ENCODE measurements around the gene LMF1.

The LMF1 gene

DNA sequence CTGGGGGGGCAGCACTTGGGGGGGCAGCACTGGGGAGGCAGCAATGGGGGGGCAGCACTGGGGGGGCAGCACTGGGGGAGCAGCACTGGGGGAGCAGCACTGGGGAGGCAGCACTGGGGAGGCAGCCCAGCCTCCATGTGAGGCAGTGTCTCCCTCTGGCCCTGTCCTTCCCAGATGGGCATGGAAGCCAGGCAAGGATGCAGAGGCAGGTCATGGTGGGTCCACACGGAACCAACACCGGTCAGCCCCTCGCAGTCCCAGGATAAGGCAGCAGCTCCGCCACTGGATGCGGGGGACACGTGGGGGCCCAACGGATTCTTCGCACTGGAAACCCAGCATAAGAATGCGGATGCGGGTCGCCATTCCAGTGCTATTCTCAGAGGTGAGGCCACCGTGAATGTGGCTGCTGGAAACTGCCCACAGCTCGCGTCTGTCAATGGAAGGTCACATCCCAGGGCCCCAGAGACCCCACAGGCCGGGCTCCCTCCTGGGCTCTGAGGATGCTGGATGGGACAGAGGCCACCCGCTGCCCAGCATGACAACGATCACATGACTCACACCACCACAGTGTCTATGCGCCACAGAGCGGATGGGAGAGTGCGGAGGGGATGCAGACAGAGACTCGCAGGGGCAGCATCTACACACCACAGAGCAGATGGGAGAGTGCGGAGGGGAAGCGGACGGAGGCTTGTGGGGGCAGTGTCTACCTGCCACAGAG is 59.0 kb downstream of the LMF1 start:
- in situ Hi-C loops (cut with HindIII; ENCODE audit: low pct_ligation_motif_present, low pct_unique_long_range_greater_than_20kb, low sequenced_read_pairs) = no loop called here
- no peak for DNase-seq

DNA sequence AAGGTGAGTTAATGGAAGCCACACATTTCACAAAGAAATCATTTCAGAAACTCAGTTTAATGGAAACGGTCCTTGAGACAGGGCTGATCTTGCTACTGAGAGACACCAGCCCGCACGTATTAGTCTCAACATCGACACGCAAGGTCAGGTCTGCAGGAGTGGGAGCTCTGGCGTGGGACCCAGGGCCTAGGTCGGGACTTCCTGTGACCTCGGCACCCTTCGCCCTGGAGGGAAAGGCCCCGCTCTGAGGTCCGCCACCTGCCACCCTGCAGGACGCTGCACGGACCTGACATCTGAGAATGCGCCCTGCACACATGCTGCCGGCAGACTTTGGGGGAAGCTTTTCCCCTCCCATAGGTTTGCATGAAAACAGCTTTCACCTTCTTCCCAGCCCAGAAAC is 59.7 kb downstream of the LMF1 start:
- no peak for DNase-seq
- in situ Hi-C loops (cut with HindIII; ENCODE audit: low pct_ligation_motif_present, low pct_unique_long_range_greater_than_20kb, low sequenced_read_pairs) = no loop called here

DNA sequence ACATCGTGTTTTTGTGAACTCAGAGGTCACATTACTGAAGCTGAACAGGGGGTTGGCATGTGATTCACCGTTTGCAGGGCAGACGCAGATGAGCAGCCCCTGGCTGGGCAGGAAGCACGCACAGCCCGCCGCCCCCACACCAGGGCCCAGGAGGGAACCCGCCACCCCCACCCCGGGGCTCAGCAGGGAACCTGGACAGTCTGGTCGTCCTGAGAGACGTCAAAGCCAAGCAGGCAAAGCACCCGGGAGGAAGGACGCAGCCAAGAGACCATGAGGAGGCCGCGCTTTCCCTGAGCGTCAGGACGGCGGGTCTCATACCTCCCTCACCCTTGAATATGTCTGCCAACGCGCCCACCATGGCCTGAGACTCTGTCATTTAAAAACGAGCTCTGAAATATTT is 60.6 kb downstream of the LMF1 start:
- in situ Hi-C loops (cut with HindIII; ENCODE audit: low pct_ligation_motif_present, low pct_unique_long_range_greater_than_20kb, low sequenced_read_pairs) = no loop called here
- no peak for DNase-seq

DNA sequence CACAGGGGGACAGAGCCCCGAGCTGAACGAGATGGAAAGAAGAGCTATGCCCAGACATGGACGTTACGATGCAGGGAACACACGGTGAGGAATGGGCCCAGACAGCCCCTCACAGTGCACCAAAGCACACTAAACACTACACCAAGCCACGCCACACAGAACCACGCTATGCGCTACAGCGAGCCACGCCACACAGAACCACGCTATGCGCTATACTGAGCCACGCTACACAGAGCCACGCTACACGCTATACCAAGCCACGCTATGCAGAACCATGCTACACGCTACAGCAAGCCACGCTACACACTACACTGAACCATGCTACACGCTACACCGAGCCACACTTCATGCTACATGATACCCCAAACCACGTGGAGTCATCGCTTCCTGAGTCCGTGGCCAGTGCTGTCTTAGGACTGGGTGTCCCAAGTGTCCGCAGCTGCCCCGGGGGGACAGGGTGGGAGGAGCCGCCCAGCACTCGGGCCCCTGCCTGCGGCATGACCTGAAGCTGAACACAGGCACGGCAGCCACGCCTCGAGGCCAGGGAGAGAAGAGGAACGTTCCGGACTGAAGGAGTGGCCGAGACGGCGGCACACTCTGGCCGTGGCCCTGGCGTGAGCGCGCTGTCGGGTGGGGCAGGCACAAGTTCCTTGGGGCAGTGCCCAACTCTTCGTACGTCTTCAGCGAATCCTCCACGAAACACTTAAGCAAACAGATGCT is 61.3 kb downstream of the LMF1 start:
- in situ Hi-C loops (cut with HindIII; ENCODE audit: low pct_ligation_motif_present, low pct_unique_long_range_greater_than_20kb, low sequenced_read_pairs) = no loop called here
- DNase-seq = no peak

DNA sequence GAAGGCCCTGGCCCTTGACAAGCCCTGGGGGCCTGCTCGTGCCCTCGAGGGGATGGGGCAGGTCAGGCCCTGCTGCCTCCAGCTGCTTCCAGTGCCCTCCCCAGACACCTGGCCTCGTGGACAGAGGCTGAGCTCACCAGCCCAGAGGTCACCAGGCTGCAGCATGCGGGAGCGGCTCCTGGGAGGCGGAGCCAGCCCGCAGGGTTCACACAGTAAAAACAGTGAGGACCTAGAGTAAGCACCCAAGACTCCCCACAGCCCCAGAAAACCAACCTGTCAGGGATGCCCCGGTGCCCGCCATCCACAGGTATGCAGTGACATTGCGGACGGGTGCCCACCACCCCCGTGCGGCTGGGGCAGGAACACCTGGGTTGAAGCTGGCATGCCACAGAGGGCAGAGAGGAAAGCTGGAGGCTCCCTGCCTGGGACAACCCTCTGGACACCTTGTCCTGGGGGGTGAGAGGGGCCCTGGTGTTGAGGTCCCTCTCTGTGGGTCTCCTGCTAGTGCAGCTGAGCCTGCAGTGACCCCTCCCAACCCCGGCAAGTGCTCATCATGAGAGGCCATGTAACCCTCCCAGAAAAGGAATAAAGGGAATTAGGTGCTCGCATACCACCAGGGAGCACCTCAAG is 62.1 kb downstream of the LMF1 start:
- no peak for DNase-seq
- in situ Hi-C loops (cut with HindIII; ENCODE audit: low pct_ligation_motif_present, low pct_unique_long_range_greater_than_20kb, low sequenced_read_pairs) = no loop called here

DNA sequence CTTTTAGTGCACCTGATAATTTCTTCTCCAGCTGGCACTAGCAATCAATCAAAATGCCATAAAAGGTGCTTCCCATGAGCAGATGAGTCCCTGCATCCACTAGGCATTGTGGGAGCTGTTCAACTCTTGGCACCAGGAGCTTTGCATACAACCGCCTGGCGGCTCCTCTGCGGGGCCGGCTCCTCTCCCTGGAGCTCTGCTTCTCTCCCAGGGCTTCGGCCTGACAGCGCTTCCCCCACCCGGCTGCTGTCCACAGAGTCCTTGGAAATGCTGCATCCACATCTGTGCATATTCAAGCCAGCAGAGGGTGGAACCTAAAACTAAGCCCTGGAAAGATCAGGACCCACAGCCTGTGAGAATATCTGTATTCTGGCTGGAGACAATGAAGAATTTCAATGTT is 62.9 kb downstream of the LMF1 start:
- no peak for DNase-seq
- in situ Hi-C loops (cut with HindIII; ENCODE audit: low pct_ligation_motif_present, low pct_unique_long_range_greater_than_20kb, low sequenced_read_pairs) = no loop called here

DNA sequence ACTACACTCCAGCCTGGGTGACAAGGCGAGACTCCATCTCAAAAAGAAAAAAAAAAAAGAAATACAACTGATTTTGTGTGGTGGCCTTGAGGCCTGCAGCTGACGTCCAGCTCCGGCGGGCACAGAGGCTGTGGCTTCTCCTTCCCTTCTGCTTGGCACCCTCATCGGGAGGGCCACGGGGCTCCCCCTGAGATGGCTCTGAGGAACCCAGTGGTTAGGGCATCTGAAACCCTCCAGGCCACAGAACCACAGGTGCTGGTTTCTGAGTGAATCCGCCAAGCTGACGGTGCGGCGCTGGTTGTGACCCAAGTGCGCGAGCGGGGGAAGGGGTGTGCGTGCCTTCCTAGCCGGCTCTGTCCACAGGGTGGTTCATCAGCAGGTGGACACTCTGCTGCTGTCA is 63.4 kb downstream of the LMF1 start:
- no peak for DNase-seq
- in situ Hi-C loops (cut with HindIII; ENCODE audit: low pct_ligation_motif_present, low pct_unique_long_range_greater_than_20kb, low sequenced_read_pairs) = no loop called here

DNA sequence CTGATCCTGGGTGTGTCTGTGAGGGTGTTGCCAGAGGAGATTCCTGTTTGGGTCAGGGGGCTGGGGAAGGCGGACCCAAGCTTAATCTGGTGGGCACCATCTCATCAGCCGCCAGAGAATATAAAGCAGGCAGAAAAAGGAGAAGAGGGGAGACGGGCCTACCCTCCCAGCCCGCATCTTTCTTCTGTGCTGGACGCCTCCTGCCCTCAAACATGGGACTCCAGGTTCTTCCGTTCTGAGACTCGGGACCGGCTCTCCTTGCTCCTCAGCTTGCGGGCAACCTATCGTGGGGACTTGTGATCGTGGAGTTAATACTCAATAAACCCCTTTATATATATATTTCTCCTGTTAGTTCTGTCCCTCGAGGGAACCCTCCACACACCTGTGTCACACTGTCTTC is 64.5 kb downstream of the LMF1 start:
- DNase-seq = no peak
- in situ Hi-C loops (cut with HindIII; ENCODE audit: low pct_ligation_motif_present, low pct_unique_long_range_greater_than_20kb, low sequenced_read_pairs) = no loop called here

DNA sequence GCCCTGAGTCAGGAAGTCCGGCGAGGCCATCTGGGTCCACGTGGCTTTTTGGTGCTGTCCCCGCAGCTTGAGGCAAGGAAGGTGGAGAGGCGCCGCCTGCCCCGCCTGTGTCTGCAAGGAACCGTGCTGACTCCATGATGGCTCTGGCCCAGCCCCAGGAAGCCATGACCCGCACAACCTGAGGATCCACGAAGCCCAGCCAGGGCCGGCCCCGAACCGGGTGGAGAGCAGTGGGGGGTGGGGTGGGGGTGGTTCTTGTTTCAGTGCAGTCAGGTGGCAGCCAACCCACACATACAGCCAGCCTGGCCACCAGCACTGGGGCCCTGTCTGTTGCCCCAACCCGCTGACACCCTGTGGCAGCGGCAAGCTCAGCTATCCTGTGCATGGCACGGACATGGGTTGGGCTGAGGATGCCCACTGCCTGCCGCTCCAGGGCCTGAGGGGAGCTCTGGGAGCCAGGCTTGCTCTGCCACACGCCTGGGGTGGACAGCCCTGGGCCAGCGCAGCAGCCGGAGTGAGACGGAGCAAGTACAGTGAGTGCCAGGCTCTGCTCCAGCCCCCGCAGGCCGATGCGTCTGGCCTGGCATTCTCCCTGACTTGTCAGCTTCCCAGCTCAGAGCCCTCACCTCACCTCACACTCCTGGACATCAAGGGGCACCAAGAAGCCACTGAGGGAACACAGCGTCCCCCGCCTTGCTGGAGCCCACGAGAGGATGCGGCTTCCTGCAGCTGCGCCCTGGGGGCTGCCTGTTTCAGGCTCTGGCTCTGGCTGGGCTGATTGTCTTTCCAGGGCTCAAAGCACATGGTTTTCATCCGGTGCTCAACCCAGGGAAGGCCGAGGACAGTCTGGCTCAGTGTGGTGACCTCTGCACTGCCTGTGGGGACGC is 68.8 kb downstream of the LMF1 start:
- in situ Hi-C loops (cut with HindIII; ENCODE audit: low pct_ligation_motif_present, low pct_unique_long_range_greater_than_20kb, low sequenced_read_pairs) = no loop called here
- DNase-seq = no peak

DNA sequence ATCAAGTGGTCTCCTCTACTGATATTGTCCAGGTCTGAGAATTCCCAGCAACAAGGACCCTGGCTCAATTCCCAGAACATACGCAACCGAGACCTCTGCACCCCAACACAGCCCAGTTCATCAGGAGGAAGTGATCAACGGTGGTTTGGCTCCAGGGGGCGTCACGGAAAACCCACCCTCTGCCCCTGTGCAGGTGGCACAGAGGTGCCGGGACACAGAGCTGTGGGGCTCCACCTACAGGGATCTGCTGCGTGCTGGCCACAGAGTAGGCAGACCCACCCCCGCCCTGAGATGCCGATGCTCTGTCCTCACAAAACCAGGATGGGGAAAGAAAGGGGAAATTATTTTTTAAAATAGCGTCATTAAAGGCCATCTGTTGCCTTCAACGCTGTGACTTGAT is 69.6 kb downstream of the LMF1 start:
- in situ Hi-C loops (cut with HindIII; ENCODE audit: low pct_ligation_motif_present, low pct_unique_long_range_greater_than_20kb, low sequenced_read_pairs) = no loop called here
- no peak for DNase-seq

DNA sequence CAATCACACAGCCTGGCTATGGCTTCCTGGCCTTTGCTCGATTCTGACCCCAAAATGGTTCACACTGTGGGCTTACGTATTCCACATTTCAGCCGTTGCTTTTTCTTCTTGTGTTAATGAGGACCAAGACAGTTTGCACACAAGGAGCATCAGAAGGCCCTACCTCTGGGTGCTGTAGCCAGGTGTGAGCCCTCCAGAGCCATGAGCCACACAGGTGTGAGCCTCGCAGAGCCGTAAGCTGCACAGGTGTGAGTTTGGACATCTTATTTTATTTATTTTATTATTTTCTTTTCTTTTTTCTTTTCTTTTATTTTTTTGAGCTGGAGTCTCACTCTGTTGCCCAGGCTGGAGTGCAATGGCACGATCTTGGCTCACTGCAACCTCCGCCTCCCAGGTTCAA is 70.6 kb downstream of the LMF1 start:
- in situ Hi-C loops (cut with HindIII; ENCODE audit: low pct_ligation_motif_present, low pct_unique_long_range_greater_than_20kb, low sequenced_read_pairs) = no loop called here
- DNase-seq = no peak

DNA sequence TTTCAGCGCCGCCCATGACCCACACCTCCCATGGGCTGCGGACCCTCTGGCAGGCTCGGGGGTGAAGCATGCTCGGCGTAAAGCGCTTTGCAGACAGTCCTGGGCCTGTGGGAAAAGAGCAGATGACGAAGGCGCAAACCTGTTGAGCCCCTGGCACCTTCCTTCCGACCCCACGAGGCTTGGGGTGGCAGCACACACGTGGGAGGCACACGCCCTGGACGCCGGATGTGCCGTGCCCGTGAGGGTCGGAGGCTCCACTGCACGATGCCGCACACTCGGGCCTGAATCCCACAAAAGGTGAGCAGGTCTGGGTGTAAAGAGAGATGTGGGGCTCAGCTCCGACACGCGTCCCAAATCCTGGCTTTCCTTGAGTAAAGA is 71.1 kb downstream of the LMF1 start:
- no peak for DNase-seq
- in situ Hi-C loops (cut with HindIII; ENCODE audit: low pct_ligation_motif_present, low pct_unique_long_range_greater_than_20kb, low sequenced_read_pairs) = no loop called here

DNA sequence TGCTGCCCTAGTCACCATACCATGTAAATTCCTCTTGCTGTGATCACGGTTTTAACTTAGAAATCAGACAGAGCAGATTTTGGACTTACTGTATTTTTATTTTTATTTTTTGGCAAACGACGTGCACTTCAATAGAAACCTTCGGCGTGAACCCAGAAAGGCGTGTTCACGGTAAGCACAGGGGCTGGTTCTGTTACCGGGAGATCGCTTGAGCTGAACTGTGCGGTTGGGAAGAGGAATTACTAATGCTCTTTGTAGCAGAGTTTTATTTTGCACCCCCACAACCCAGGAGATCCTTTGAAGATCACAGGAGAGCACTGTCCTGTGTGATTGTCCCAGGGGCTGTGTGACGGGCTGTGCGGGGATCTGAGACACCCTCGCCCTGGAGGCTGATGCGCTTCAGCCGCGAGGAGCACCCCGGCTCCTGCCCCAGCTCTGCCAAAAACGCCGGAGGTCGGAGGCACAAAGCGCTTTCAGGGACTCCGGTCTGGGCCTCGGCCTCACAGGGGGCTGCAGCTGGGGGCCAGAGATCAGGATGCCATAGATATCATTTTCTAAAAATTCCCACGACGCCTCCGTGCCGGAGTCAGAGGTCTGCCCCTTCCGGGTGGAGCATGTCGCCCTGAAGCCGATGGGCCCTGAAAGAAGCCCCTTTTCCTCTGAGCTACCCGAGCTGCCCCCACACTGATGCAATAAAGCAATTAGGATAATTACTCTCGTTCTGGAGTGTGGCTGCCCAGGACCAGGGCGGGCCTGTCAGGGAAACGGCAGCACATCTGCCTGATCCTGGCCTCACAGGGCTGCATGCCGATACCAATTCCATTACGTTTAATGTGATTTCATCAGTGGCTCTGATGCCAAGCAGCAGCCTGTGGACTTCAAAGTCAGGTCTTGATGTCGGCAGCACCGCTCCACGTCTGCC is 71.8 kb downstream of the LMF1 start:
- in situ Hi-C loops (cut with HindIII; ENCODE audit: low pct_ligation_motif_present, low pct_unique_long_range_greater_than_20kb, low sequenced_read_pairs) = no loop called here
- DNase-seq = no peak

DNA sequence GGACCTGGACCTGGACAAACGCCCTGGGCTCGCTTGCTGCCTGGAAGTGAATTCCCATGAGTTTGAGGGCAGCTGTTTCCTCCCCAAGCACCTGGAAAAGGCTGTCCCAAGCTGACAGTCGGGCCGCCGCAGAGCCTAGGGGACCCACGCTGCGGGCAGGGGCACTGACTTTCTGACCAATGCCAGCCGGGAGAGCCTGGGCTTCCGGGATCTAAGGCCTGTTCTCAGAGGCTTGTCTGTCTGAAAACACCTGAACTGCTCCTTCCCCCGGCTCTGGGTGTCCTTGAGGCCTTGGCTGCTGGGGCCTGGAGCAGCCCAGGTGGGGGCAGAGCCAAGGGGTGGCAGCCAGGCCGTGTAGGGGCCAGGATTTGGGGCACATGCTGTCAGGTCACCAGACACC is 72.6 kb downstream of the LMF1 start:
- no peak for DNase-seq
- in situ Hi-C loops (cut with HindIII; ENCODE audit: low pct_ligation_motif_present, low pct_unique_long_range_greater_than_20kb, low sequenced_read_pairs) = no loop called here

DNA sequence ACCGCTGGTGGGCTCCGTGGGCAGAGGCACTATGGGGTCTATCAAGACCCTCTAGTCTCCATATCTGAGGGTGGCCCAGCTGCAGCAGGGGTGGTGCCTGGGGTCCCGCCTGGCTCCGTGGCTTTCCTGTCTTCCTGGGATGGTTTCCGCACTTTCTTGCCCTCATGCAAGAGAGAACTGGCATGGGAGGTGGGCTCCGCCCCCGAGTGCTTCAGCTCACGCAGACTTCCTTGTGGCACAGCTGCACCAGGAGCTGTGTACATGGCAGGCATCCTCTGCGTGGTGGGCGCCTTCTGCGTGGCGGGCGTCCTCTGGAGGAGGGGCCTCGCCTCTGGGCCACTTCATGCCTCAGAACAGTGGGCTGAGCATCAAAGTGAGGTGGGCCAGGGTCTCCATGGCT is 73.1 kb downstream of the LMF1 start:
- no peak for DNase-seq
- in situ Hi-C loops (cut with HindIII; ENCODE audit: low pct_ligation_motif_present, low pct_unique_long_range_greater_than_20kb, low sequenced_read_pairs) = no loop called here

DNA sequence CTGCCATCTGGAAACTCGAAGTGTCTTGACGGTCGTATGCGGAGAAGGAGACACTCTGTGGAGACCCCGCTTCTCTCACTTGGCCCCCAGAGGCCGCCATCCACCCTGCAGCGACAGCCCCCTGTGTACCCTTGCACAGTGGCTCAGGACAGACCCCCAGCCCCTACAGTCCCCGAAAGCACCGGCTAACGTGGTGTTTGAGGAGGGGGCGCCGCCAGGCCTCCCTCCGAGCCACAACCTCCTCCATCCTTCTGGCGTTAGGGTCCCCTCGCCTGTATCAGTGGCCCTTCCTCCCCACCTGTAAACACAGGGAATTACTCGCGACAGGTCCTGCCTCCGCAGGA is 73.6 kb downstream of the LMF1 start:
- no peak for DNase-seq
- in situ Hi-C loops (cut with HindIII; ENCODE audit: low pct_ligation_motif_present, low pct_unique_long_range_greater_than_20kb, low sequenced_read_pairs) = no loop called here

DNA sequence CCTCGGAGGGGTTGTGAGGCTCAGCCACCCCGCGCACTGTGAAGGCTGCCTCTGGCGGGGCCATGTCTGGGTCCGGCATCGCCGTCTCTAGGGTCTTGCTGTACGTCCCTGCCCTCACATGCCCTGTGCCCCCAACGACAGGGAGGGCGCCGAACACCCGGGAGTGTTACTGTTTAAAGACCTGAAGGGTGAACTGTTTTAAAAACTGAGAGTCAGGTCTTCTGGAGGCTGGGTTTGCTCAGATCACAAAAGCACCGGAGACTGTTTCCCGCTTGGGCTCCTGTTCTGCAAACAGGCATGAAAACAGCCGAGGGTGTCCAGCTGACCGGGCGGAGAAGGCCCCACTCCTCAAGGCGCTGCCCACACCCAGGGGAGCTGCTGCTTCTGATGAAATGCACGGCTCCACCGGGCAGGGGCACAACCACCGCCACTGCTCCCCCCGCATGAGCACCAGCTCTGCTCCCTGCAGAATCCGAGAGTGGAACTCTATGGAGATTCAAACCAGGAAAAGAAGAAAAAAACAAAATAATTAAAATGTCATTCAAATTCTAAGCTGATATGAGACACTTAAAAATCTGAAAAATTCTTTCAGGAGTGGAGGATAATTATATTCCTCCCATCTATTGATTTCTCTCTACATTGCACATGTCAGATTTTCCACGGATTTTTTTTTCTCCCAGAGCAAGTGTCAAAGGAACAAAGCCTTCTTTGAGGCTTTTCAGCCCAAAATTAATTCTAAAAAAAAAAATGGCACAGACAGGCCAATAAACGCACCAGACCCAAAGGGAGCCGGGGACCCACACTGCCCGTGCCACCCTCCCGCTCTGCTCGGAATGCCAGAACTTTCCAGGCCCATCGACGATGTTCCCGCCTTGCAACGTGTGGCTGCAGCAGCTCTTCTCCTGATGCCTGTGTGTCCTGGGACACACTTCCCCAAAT is 74.3 kb downstream of the LMF1 start:
- DNase-seq = no peak
- in situ Hi-C loops (cut with HindIII; ENCODE audit: low pct_ligation_motif_present, low pct_unique_long_range_greater_than_20kb, low sequenced_read_pairs) = no loop called here
